ENCODE results near the gene SYNDIG1L. TPM values are rescaled to one million over a fixed set of nuclear protein-coding genes. Genes with fewer than 3 reads are reported as not detected.

SYNDIG1L gene
- total and polyA plus RNA-seq, 12 donors, result 0.03 to 0.15 (median 0.13) TPM; not detected in 6

- DNase-seq, result no peak
- Histone ChIP-seq H3K4me1 (no peaks in the 10 kb centered on the region), H3K27ac (no peak overlapping the region), H3K4me3 (no peak overlapping the region), H3K36me3 (no peaks in the 10 kb centered on the region), H3K9me3 (no peaks in the 10 kb centered on the region), H3K27me3 (peaks cover 0 to 49% (median 27%) of the 10 kb centered on the region in 7 donors)
- WGBS, 2 donors, result 40 to 52% methylated on average over 4 of the region's 4 CpGs
- no peak for TF ChIP-seq CTCF (IDR thresholded peaks at IDR 0.05)
- no peak for ATAC-seq
- intact Hi-C loops (cut with DNase I), result no loop called here
Observed at GRCh38 chr14:74415115-74415437, 10.9 kb downstream of the SYNDIG1L start.

GRCh38 chr14:74414403-74415114 lies 11.5 kb downstream of the SYNDIG1L start:
- H3K27ac ChIP-seq, result no peak overlapping the region
- H3K9me3 ChIP-seq, result no peaks in the 10 kb centered on the region
- no peak for DNase-seq
- peaks cover 0 to 49% (median 28%) of the 10 kb centered on the region in 7 donors for H3K27me3 ChIP-seq
- TF ChIP-seq CTCF (IDR thresholded peaks at IDR 0.05), result no peak
- 58 to 61% methylated on average over 7 of the region's 7 CpGs for WGBS, 2 donors
- no peak overlapping the region for H3K4me3 ChIP-seq
- intact Hi-C loops (cut with DNase I), result no loop called here
- no peaks in the 10 kb centered on the region for H3K4me1 ChIP-seq
- H3K36me3 ChIP-seq, result no peaks in the 10 kb centered on the region
- no peak for ATAC-seq

GRCh38 chr14:74413627-74414026 lies 12.4 kb downstream of the SYNDIG1L start:
- no peak for TF ChIP-seq CTCF (IDR thresholded peaks at IDR 0.05)
- H3K27me3 ChIP-seq, result peaks cover 0 to 49% (median 34%) of the 10 kb centered on the region in 7 donors
- 72 to 75% methylated on average over 4 of the region's 4 CpGs for WGBS, 2 donors

GRCh38 chr14:74412753-74413152 lies 13.3 kb downstream of the SYNDIG1L start:
- 68 to 71% methylated on average over 2 of the region's 2 CpGs for WGBS, 2 donors
- Histone ChIP-seq H3K36me3 (no peaks in the 10 kb centered on the region), H3K4me3 (no peak overlapping the region), H3K4me1 (no peaks in the 10 kb centered on the region), H3K27ac (no peak overlapping the region), H3K27me3 (peaks cover 0 to 40% (median 29%) of the 10 kb centered on the region in 7 donors), H3K9me3 (no peaks in the 10 kb centered on the region)
- ATAC-seq (no peak), DNase-seq (no peak)
- no peak for TF ChIP-seq CTCF (IDR thresholded peaks at IDR 0.05)
- intact Hi-C loops (cut with DNase I), result no loop called here

More at GRCh38 chr14:74413627-74414026, 12.4 kb downstream of the SYNDIG1L start:
- ATAC-seq, result no peak
- H3K27ac ChIP-seq, result no peak overlapping the region
- H3K4me3 ChIP-seq, result no peak overlapping the region
- no peaks in the 10 kb centered on the region for H3K4me1 ChIP-seq
- H3K9me3 ChIP-seq, result no peaks in the 10 kb centered on the region
- intact Hi-C loops (cut with DNase I), result no loop called here
- H3K36me3 ChIP-seq, result no peaks in the 10 kb centered on the region
- no peak for DNase-seq
